GM19467 (cell line): ENCODE data around the gene PAN3.

Source experiments
- ATAC-seq: cut with Tn5 transposase; IDR thresholded peaks from one replicate; pipeline ENCODE4 v1.9.1; 2021; ENCODE audit warnings: mild to moderate bottlenecking, moderate library complexity; ENCODE audit not compliant: unreplicated experiment

PAN3 gene

GRCh38 chr13:28219408-28220099, 81.2 kb downstream of the PAN3 start:
- no peak for ATAC-seq

GRCh38 chr13:28220166-28220565, 81.8 kb downstream of the PAN3 start:
- no peak for ATAC-seq

- ATAC-seq = no peak
These were observed 91.4 kb downstream of the PAN3 start for GRCh38 chr13:28229522-28230411.

DNA sequence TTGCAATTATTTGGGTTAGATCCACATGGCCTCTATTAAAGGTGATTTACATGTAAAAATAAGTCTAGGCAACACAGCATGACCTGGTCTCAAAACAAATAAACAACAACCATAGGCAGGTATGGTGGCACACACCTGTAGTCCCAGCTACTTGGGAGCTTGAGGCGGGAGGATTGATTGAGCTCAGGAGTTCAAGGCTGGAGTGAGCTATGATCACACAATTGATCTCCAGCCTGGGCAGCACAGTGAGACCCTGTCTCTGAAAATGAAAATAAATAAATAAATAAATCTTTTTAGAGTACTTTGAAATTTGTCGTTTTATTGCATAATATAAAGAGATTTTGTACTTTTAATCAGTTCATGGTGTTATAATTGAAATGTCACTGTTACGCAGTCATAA, 93.3 kb downstream of the PAN3 start:
- no peak for ATAC-seq

GRCh38 chr13:28237944-28238343, 99.6 kb downstream of the PAN3 start:
- no peak for ATAC-seq

DNA sequence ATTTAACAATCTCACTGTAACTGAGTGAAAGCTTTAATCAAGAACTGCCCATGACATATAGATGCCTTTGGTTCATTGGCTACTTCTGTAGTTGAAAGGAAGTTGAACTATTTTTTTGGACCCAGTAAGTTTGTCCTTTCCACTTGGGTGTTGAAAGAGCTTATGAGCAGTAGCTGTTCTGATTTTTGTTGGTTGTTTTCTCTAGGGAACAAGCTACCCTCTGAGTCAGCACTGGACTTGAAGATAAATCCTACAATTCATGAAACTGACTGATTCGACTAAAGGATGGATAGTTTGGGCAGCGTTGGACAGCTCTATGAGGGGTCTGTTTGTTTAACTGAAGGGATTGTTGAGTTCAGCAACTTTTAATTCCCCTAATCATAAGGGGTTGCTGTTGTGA, 101.0 kb downstream of the PAN3 start:
- no peak for ATAC-seq

- no peak for ATAC-seq
These were observed 107.1 kb downstream of the PAN3 start for GRCh38 chr13:28245465-28245864.

GRCh38 chr13:28246891-28247290, 108.5 kb downstream of the PAN3 start:
- no peak for ATAC-seq

- no peak for ATAC-seq
These were observed 109.7 kb downstream of the PAN3 start for GRCh38 chr13:28248080-28248479.

DNA sequence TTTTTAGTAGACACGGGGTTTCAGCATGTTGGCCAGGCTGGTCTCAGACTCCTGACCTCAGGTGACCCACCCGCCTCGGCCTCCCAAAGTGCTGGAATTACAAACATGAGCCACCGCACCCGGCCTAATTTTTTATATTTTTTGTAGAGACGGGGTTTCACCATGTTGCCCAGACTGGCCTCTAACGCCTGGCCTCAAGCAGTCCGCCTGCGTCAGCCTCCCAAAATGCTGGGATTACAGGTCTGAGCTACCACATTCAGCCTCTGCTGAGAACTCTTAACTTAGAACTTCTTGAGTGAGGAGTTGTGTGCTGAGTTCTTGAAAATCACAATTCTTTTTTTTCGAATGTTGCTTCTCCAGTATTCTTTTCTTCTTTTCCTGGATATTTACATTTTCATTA, 112.2 kb downstream of the PAN3 start:
- ATAC-seq = no peak

DNA sequence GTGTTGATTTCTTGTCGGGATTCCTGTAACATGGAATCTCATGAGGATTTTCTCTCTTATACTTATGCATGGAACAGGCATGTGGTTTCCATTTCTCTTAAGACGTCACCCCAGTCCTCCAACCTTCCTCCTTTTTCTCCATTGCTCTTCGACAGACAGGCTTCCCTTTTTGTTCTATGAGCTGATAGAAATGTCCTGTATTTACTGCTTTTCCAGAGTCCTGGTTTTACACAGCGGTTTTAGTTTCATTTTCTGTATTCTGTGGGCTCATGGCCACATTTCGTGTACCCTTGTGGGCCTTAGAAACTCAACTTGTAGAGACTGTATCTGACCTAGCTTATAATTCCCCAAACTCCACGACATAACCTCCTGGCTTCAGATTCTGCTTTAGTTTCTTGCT, 113.1 kb downstream of the PAN3 start:
- ATAC-seq = no peak

GRCh38 chr13:28252547-28252946, 114.2 kb downstream of the PAN3 start:
- no peak for ATAC-seq

DNA sequence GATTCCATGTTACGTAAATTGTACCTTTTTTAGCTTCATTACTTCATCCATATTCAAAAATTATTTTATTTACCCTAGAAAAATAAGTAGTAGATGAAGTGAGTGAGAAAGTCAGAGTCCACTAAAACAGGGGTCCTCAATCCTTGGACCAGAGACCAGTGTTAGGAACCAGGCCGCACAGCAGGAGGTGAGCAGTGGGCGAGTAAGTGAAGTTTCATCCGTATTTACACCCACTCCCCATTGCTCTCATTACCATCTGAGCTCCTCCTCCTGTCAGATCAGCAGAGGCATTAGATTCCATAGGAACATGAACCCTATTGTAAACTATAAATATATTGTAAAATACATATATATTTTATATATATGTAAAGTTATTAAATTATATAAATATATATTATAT, 119.0 kb downstream of the PAN3 start:
- no peak for ATAC-seq

GRCh38 chr13:28258417-28258816, 120.1 kb downstream of the PAN3 start:
- no peak for ATAC-seq

- no peak for ATAC-seq
These were observed 129.2 kb downstream of the PAN3 start for GRCh38 chr13:28267497-28267896.

DNA sequence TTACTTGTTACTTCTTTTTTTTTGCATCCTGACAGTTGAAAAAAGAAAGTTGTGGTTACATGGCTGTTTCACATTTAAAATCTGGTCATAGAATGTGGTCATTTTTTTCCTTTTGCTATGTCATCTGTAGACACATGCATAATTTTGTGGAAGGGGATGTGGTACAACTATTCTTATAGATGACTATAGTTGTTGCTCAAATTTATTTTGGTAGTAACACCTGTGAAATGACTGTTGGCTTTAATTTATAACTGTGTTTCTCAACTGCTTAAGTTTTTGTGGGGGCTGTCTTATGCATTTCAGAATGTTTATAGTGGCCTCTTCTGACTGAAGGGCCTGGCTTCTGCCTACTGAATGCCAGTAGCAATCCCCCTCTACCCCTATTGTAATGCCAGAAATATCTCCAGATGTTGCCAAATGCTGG, 130.5 kb downstream of the PAN3 start:
- ATAC-seq = peak; percentile 93

DNA sequence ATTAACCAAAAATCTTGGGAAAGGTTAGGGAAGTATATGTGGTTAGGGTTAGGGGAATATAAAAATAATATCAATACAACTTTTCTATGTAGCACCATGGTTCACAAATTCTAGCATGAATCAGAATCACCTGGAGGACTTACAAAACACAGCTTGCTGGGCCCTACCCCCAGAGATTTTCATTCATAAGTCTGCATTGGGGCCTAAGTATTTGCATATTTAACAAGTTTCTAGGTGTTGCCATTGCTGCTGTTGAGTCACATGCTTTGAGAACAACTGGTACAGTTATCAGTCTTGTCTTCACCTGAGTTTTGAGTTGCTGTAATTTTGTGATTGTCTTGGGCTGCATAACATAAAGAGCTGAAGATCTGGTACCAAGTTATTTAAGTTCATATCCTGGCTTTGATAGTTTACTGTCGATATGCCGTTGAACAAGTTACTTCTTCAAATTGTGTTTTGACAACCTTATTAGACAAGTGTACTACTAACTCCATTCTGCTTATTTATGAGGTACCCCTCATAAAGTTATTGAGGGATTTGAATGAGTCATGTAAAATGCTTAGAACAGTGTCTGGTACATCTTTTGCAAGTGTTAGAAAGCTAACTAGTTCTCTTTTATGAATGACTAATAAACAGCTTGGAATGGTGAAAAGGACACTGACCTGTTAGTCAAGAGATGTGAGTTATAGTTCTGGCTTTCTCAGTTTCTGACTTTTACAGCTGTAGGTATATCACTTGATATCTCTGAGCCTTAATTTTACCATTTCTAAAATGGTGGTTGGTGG, 132.9 kb downstream of the PAN3 start:
- no peak for ATAC-seq

DNA sequence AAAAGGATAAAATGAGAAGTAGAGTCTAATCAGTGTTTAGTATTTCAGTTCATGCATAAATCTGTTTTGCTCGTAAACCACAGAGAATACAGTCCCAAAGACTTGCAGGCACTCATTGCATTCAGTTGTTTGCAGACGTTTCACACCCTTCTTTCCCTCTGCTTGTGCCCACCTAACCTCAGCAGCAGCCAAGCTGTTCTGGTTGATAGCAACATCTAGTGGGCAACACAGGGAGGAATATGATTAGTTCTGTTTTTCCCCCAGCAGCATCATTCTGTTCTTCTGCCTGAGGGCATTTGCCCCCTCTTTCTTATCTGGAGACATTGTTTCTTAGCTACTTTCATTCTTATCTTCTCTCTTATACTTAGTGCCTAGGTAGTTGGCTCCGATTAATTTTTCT, 135.6 kb downstream of the PAN3 start:
- no peak for ATAC-seq

DNA sequence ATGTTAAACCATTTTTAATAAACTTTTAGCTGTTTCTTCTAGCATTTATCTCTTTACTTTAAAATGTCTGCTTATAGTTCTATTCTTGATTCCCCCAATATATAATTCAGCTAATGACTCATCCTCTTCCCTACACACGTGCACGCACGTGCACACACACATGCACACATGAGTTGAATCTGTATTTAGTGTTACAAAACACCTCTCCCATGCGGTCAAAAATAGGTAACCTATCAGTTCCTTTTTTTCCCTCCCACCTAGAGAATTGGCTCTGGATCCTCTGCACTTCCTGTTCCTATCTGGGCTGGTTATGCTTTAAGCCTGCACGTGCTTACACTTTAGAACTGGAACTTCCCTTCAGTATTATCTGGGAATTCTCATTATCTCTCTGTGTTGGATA, 144.1 kb downstream of the PAN3 start:
- ATAC-seq = peak; percentile 69

GRCh38 chr13:28283600-28283999, 145.3 kb downstream of the PAN3 start:
- ATAC-seq = no peak

- ATAC-seq = no peak
These were observed 147.9 kb downstream of the PAN3 start for GRCh38 chr13:28286263-28286662.

DNA sequence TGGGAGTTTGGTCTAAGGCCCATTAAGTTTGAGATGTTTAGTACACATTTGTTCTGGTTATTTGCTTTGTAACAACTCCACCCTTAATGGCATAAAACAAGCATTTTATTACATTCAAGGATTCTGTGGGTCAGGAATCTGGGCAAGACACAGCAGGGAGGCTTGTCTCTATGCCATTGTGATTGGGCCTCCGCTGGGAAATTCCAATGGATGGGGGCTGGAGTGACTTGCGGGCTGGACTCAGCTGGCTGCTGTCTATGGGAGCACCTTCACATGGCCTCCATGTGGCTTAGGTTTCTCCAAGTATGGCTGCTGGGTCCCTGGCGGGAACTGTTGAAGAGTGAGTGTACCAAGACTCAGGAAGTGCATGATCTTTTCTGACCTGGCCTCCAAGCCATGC, 159.0 kb downstream of the PAN3 start:
- no peak for ATAC-seq
